AG09319 (cell line): Measurements from ENCODE around the gene PLD3.

Experiments
- DNase-seq: peaks from one replicate; pipeline ENCODE4 v3.0.0-alpha.2; 2010; ENCODE audit warnings: low read depth; ENCODE audit errors: extremely low read depth
- CTCF ChIP-seq: IDR thresholded peaks from 2 replicates; pipeline ENCODE4 v1.5.1; 2011; ENCODE audit warnings: low read depth, mild to moderate bottlenecking, inconsistent platforms, low read length, moderate library complexity

Gene PLD3

GRCh38 chr19:40413291-40413845 is 64.9 kb downstream of the PLD3 start, which contains the start of gene PRX:
TSS of gene PRX (minus strand) at chr19:40413378. CDS start at chr19:40407932, 5,446 bp downstream.
- no peak for TF ChIP-seq CTCF
- DNase-seq = no peak

- no peak for DNase-seq
- no peak for TF ChIP-seq CTCF
Measured at GRCh38 chr19:40414542-40415535, 66.3 kb downstream of the PLD3 start.

GRCh38 chr19:40415768-40416167 is 67.3 kb downstream of the PLD3 start:
- TF ChIP-seq CTCF = no peak
- DNase-seq = no peak

- no peak for DNase-seq
- TF ChIP-seq CTCF = no peak
Measured at GRCh38 chr19:40416918-40417642, 68.6 kb downstream of the PLD3 start.

GRCh38 chr19:40417643-40417981 is 69.1 kb downstream of the PLD3 start:
- TF ChIP-seq CTCF = no peak
- no peak for DNase-seq

- DNase-seq = no peak
- no peak for TF ChIP-seq CTCF
Measured at GRCh38 chr19:40418040-40418439, 69.5 kb downstream of the PLD3 start.
